NCI-H446 (cell line): Measurements from ENCODE around the gene XPR1.
"Not testable (repeated sequence)": the region's sequence is repeated elsewhere in the genome, so short reads cannot be mapped to it uniquely, and the experiment has no call there.

Experiments used
- DNase-seq, 2 experiments: peaks; one replicate each; lab custom pipeline; 2025; lab: John Stamatoyannopoulos, UW

XPR1 gene

GRCh38 chr1:180785291-180785690 lies 153.5 kb downstream of the XPR1 start:
- no peak for DNase-seq

DNA sequence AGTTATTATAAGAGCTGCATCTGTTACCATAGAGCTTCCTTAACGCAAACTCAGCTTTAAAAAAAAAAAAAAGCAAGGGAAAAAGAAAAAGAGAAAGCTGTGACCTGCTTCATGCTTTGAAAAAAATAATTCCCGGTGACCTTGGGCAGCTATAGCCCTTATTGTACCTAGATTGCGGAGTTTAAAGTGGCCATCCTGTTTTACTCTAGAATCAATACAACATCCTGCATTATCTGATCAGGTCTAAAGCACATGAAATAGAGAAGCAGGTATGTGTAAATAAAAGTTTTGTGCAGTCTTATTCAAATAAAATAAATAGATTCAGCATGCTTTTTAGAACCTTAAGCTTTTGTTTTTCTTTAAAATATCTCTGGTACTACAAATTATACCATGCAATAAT lies 154.1 kb downstream of the XPR1 start:
- DNase-seq: no peak

DNA sequence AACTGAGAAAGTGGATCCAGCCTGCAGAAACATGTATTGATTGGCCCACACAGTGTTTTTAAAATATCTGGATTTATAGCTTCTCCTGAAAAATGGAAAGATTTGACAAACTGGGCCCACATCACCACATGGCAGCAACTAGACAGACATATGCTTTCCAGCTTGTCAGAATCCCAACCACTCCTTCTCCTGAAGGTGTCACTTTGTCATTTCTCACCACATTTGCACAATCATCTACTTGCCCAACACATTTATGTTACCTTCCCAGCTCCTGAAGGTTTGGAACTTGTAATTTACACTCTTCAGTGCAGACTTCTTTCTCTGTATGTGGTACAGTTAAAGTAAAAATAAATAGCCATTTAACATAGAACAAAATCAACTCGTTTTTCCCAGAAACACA lies 154.8 kb downstream of the XPR1 start:
- DNase-seq: no peak

DNA sequence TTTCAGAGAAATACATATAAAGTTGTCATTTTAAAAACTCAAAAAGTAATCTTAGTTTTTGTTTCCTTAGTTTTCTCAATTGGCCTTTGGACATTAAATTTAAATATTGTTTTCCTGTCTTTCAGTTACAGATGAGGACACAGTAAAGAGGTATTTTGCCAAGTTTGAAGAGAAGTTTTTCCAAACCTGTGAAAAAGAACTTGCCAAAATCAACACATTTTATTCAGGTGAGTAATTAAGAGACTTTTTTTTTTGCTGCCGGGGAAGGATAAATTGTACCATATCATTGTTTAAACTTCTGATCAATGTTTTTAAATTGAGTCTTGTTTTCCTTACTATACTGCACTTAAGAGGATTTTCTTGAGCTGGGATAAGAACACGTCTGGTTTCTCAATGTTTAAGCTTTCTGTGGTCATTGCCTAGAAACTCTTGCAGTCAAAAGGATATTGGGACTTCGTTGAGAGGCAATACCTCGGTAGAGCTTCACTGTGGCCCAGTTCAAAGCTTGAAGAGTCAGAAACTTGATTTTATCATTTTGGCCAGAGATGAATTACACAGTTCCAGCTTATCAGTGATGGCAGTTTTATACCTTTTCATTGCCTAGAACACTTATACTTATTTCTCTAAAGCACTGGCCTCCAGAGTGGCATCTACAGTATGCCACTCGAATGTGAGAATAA lies 155.9 kb downstream of the XPR1 start:
- DNase-seq: no peak

DNA sequence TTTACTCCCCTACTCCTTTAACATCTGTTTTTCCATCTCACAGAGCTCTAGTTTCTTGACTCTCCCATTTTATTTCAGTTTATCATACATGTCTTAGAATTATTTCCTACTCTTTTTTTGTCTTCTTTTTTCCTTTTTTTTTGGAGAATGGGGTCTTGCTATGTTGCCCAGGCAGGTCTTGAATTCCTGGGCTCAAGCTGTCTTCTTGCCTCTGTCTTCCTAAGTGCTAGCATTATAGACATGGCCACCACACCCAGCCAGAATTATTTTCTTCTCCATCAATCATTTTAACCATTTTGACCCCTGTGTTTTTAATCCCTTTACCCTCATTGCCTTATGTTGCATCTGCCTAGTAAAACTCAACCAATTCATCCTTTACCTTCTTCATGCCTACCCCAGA lies 157.6 kb downstream of the XPR1 start:
- no peak for DNase-seq

GRCh38 chr1:180791152-180791551 lies 159.3 kb downstream of the XPR1 start:
- not testable (repeated sequence) for DNase-seq

GRCh38 chr1:180791806-180792205 lies 160.0 kb downstream of the XPR1 start:
- DNase-seq: no peak

- no peak for DNase-seq
Observed at GRCh38 chr1:180793451-180793850, 161.6 kb downstream of the XPR1 start.

- DNase-seq: no peak
Observed at GRCh38 chr1:180796897-180797640, 165.2 kb downstream of the XPR1 start.

DNA sequence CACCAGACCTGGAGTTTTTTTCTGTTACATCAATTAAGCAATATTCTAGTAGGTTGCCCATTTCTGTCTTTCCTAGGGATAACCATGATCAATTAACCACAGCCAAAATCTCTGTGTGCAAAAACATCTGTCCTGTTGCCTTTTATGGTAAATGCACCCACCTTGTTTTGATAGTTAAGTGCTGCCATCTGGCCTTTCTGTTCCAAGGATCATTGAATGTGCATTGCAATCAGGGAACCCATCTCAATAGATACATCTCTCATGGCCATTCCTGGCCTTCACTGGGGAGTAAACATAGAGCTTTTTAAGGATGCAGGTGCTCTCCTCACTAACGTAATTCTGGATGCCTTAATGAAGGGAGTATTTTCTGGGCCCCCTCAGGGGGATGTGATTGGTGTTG lies 169.1 kb downstream of the XPR1 start:
- peak in 1 of 2 experiments; percentile 44 for DNase-seq

DNA sequence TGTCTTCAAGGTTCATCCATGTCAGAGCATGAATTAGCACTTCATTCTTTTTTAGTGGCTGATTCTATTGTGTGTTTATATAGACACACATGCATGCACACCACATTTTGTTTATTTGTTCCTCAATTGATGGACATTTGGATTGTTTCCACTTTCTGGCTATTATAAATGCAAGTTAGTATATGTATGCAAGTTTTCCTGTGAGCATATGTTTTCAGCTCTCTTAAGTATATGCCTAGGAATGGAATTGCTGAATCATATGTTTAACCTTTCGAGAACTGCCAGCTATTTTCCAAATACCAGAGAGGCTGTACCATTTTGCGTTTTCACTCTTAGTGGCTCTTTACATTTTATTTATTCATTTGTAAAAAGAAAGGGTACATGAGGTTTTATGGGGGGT lies 171.0 kb downstream of the XPR1 start:
- DNase-seq: no peak

DNA sequence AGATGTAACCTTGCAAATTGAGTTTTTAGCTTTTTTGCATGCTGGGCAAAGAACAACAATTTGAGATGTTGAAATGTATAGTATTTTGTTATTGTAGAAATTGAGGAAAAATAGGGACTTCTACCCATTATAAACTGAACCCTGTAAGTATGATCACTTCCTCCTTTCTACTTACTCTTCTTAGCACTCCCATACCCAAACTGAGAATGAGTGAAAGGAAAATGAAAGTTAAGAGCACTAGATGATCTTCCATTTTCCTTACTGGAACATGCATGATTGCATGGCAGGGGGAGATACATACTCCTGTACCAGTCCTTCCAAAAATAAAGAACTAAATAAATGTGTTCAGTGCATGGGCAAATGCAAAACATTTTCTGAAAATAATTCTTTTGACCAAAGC lies 173.5 kb downstream of the XPR1 start:
- DNase-seq: no peak

- DNase-seq: no peak
Observed at GRCh38 chr1:180811298-180811697, 179.5 kb downstream of the XPR1 start.

- DNase-seq: no peak
Observed at GRCh38 chr1:180811886-180812285, 180.1 kb downstream of the XPR1 start.

DNA sequence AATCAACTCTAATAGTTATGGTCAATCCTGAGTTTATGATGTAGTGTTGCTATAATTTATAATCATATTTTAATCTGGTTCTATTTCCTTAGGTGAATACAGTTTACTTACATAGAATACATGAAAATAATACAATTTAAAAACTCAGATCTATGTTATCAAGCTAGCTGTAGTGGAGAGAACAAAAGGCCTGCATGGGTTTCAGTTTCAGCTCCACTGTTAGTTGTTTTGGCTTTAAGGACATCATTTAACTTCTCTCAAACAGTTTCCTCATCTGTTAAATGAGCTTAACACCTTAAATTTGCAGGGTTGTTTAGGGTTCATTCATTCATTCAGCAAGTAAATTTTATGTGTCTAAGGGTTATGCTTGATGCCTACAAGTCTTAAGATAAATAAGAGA lies 182.4 kb downstream of the XPR1 start:
- DNase-seq: no peak

GRCh38 chr1:180815188-180815587 lies 183.4 kb downstream of the XPR1 start:
- DNase-seq: no peak

GRCh38 chr1:180816132-180816531 lies 184.3 kb downstream of the XPR1 start:
- DNase-seq: no peak

- no peak for DNase-seq
Observed at GRCh38 chr1:180821970-180822369, 190.1 kb downstream of the XPR1 start.

- not testable (repeated sequence) for DNase-seq
Observed at GRCh38 chr1:180831507-180831906, 199.7 kb downstream of the XPR1 start.

GRCh38 chr1:180833180-180833579 lies 201.4 kb downstream of the XPR1 start:
- DNase-seq: not testable (repeated sequence)

- no peak for DNase-seq
Observed at GRCh38 chr1:180836449-180836848, 204.6 kb downstream of the XPR1 start.

GRCh38 chr1:180837020-180837419 lies 205.2 kb downstream of the XPR1 start:
- DNase-seq: peak in 1 of 2 experiments; percentile 5

DNA sequence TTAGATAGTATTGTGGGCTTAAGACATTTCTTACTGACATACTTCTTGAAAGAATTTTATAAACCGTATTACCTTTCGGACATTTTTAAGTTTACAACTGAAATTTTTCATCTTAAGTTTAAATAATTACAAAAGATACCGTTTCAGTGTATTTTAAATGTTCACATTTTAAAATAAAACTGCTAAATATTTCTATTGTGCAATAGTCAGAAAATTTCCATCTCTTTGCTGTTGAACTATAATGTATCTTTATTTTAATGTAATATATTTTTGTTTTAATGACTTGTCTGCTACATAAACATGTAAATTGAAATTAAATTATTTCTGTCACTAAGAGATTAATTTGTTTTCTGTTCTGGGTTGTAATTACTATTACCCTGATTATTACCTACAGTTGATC lies 206.7 kb downstream of the XPR1 start:
- no peak for DNase-seq

DNA sequence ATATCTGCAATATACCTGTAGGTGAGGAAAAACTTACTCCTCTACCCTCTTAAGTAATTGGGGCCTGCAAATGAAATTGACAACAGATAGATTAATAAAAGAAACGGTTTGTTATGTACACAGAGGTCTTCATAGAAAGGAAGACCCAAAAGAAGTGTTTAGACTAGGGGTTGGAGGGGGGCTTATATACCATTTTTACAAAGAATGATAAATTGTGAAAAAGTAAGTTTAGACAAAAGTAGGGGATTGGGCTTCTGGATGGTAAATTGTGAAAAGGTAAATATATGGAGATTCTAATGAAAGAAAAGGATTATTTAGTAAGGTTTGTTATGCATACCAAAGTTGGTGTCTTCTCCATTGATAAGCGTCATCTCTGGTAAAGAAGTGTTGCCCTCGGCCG lies 207.7 kb downstream of the XPR1 start:
- no peak for DNase-seq
